Testis (tissue), 2 donors: ENCODE results near the gene HOXD10.

Experiments
- POLR2A ChIP-seq: fragments of 450-650 bp; IDR thresholded peaks from one replicate; pipeline ENCODE4 v1.6.1; 2017; ENCODE audit warnings: antibody characterized with exemption, mild to moderate bottlenecking, moderate library complexity
- TF ChIP-seq, protein P1 (sequence below), 3 experiments: fragments of 450-650 bp in 2 of 3; fragments of 200-600 bp in 1 of 3; sonication (generic) in 1 of 3; IDR thresholded peaks; one replicate each; pipeline ENCODE4 v1.5.1; 2016 to 2019; ENCODE audit warnings: antibody characterized with exemption in 3 of 3, mild to moderate bottlenecking in 2 of 3, moderate library complexity in 1 of 3

DNA sequence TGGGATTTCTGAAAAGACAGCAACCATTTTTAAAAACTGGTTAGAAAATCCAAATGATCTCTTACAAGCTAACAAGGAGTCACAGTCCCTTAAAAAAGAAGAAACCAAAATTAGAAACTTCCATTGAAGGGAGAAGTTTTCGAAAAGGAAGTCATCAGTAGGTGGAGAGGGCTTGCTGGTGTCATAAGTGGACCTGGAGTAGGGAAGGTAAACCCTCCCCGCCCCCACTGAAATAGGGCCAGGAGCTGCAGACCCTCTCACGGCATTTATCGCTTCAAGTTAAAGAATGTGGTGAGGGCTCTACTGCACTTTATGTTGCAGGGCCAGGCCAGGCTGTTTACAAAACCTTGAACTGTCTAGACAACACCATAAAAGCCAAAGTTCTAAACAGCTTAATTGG, 6.6 kb upstream of the HOXD10 start:
- TF ChIP-seq, protein P1, sequence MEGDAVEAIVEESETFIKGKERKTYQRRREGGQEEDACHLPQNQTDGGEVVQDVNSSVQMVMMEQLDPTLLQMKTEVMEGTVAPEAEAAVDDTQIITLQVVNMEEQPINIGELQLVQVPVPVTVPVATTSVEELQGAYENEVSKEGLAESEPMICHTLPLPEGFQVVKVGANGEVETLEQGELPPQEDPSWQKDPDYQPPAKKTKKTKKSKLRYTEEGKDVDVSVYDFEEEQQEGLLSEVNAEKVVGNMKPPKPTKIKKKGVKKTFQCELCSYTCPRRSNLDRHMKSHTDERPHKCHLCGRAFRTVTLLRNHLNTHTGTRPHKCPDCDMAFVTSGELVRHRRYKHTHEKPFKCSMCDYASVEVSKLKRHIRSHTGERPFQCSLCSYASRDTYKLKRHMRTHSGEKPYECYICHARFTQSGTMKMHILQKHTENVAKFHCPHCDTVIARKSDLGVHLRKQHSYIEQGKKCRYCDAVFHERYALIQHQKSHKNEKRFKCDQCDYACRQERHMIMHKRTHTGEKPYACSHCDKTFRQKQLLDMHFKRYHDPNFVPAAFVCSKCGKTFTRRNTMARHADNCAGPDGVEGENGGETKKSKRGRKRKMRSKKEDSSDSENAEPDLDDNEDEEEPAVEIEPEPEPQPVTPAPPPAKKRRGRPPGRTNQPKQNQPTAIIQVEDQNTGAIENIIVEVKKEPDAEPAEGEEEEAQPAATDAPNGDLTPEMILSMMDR (IDR thresholded peaks at IDR 0.05), result no peak
- TF ChIP-seq POLR2A, result no peak
